Activated T-cell treated with anti-CD3 and anti-CD28 coated beads for 48 hours (primary cell): ENCODE results near the gene TMF1.

Experiments used
- DNase-seq: peaks from one replicate; pipeline ENCODE4 v3.0.0-alpha.2; 2020; ENCODE audit warnings: low read depth

The TMF1 gene

GRCh38 chr3:69014022-69014580 lies 38.0 kb downstream of the TMF1 start:
- DNase-seq: no peak

DNA sequence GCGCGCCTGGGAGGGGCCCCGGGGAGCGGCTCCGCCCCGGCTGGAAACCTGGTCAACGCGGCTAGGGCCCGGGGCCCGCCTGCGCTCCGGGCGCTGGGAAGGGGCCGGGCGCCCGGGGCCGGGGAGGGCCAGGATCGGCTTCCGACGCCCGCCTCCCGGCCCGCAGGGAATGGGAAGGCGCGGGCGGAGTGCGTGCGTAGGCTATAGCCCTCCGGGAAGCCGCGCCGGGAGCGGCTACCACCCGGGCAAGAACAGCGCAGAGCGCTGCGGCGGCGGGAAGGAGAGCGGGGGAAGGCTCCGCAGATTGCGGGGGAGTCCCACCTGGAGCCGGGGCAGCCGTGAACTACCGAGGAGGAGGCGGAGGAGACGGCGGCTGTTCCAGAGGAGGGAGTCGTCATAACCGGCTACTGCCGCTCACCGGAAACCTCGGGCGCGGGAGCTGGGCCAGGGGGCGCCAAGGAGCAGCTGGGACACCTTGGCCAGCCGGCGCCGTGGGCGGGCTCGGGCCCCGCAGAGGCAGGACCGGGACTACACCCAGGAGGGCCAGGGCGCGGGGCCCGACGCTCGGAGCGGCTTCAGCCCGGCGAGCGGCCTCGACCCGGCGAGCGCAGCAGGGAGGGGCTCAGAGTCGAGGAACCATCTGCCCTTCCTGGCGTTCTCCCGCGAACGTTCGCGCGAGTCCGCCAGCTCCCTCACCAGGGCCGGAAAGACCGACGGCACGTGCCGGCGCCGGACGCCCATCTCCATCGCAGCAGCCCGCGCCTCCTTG lies 38.7 kb downstream of the TMF1 start, which contains the start of gene EOGT:
Gene EOGT, minus strand, starts transcription at position 432 of the 769 bp plus-strand sequence. CDS start 3,838 bp downstream, outside the sequence.
- peak; percentile 81 for DNase-seq

DNA sequence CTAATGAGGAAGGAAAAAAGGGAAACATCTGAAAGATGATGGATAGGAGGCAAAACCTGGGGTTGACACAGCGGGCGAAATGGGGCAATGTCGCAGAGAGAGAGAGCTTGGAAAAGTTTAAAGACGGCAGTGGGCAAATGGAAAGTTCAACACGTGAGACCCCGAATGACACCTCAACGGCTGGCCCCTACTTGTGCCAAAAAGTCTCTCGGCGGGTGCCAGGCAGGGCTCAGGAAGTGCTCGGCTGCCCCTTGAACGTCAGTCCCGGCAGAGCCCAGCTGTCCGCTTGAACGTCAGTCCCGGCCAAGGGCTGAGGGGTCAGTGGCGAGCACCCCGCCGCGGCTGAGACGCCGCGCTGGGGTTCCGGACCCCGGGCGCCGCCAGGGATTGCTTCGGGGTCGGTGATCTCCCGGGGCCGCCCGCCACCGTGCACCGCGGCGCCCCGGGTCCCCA lies 39.3 kb downstream of the TMF1 start:
- DNase-seq: peak; percentile 31

- no peak for DNase-seq
Observed at GRCh38 chr3:69012100-69012799, 39.9 kb downstream of the TMF1 start.

DNA sequence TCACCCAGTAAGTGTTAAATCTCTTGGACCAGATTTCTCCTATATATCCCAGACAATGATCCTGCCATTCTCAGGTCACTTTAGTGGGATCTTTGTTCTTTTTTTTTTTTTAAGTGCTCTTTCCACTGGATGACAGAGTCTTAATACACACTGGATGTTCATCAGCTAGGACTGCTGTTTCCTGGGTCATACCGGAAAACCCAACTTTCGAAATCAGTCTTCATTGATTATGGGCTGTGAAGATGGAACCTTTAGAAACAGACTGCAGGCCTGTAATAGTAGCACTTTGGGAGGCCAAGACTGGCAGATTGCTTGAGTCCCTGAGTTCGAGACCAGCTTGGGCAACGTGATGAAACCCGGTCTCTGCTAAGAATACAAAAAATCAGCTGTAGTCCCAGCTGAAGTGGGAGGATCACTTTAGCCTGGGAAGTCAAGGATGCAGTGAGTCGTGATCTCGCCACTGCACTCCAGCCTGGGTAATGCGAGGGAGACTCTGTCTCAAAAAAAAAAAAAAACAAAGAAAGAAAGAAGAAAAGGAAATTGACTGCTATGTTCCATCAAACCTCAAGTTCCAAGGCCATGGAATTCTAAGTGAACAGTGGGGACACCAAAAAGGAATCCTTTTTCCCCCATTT lies 40.9 kb downstream of the TMF1 start:
- DNase-seq: no peak

GRCh38 chr3:69009559-69010410 lies 42.3 kb downstream of the TMF1 start:
- DNase-seq: no peak

GRCh38 chr3:69008980-69009379 lies 43.2 kb downstream of the TMF1 start:
- no peak for DNase-seq

- DNase-seq: no peak
Observed at GRCh38 chr3:69005791-69006482, 46.2 kb downstream of the TMF1 start.

DNA sequence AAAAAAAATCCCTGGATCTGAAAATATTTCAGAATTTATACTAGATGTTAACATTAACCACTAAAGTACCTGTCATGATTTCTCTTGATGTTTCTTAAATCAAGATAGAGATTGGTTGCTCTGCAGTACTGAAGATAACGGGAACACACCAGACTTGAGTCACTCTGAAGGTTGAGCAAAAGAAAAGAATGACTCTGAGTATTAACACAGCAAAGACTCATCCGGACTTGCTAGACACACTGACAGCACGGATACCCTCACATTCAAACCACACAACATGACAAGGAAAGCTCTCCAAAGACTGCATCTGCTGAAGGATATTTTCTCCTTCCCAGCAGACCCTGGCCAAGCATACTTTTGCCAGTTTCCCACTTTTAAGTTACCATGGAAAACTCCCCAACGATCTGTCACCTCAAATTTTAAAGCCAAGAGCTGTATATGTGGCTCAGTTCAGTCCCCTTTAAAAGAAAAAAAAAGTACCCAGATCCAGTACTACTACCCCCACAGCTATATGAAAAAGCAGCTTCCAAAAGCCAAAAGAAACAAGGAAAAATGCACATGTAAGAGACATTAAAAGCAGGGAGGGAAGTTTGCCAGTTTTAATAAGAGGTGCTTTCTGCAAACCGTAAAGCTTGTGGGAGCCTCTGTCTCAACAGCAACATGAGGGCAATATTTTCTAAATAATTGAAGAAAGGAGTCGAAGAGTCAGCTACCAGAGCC lies 46.9 kb downstream of the TMF1 start:
- DNase-seq: no peak

DNA sequence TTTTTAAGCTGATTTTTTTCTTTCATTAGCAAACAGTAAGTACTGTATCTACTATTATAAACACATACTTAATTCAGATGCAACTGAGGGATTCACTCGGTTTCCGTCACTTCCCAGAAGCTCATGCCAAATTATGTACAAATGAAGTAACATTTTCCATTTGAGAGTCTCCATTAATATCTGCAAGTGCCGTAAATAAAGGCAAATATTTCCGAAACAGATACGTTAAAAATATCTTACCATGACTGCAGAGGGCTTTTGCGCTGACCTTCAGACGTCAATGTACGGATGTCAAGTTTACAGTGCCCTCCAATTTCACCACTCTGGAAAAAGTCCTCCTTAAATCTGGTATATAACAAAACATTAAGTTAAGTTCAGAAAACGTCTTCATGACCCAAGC lies 48.0 kb downstream of the TMF1 start:
- DNase-seq: no peak

- DNase-seq: no peak
Observed at GRCh38 chr3:68999605-69000004, 52.5 kb downstream of the TMF1 start.

- no peak for DNase-seq
Observed at GRCh38 chr3:68999158-68999557, 53.0 kb downstream of the TMF1 start.

DNA sequence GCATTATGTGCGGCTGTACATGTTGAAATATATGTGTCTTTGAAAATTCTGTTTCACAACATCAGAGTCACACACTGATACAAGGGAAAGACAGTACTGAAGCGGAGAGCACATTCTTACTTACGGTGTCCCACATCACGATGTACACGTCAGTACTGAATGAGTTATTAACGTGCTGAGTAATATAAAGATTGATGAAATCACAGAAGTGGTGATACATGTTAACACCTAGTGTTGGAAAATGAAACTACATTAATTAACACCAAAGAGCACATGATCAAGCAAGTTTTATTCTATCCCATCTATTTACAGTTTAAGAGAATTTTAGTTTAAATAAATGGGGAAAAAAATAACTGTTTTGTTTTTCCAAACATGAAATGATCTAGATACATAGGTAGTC lies 54.2 kb downstream of the TMF1 start:
- DNase-seq: no peak

DNA sequence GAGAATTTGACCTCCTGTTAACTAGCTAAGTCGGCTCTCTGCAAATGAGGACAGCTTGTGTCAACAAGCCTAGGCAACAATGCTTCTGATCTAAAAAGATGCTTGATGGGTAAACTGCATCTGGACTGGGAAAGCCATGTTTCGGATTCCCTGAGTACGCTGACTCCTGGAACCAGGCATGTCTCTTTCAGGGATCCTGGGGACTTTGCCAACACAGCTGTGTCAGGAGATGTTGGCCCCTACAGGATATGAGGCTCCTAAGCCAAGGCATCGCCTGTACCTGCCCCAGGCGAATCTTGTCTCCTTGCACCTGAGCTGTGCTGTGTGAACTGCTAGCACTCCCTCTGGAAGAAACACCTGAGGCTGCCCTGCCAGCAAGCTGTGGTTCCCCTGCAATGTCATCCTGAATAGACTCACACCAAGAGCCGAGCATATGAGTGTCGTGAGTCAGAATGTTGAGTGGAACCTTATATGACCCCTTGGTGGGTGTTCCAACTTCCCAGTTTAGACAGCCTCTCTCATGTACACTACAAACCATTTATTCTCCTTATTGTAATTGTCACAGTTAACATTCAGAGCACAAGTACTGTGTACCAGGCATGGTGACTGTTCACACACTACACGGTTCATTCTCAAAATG lies 55.7 kb downstream of the TMF1 start:
- no peak for DNase-seq

DNA sequence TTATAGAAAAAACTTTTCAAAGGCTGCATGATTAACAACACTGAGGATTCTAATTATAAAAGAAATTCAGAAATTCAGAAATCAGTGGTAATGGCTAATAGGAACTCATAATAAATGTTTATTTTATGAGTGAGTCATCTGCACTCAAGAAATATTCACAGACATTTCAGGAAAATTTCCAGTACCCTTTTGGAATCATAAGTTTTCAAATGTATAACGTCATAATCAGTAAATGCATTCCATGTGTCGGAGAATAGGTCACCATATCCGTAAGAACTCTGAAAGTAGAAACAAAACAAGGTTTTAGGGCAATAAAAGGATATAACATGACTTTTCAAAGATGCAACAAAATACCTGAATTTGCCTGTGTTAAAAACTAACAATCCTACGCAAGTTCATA lies 63.4 kb downstream of the TMF1 start:
- DNase-seq: no peak

GRCh38 chr3:68987322-68987721 lies 64.8 kb downstream of the TMF1 start:
- no peak for DNase-seq

DNA sequence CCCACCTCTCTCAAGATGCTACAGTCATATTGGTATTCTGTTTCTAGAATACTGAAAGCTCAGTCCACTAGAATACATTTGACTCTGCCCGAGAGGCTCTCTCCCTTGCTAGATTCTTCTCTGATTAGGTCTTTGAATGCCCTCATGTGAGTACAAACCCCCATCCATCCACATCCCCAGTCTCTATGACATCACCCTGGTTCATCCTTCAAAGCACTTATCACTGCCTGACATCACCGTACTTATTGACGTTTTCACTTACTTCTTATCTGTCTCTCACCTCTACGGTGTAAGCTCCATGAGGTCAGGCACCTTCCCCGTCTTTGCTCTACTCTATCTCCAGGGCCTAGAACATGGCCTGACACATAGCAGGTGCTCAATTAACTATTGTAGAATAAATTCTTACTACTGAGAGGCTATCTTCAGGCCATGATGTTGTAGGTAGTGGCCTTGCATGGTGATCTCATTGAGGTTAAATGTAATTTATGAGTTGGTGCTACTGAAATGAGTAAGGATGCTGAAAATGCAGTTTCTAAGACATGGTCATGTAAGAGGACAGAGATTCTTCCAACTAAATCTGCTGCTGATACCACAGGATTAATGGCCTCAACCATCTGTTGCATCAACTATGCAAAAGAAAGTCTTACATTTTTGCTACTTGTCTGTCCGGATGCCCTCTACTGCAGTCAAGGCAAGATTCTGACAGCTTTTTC lies 65.5 kb downstream of the TMF1 start:
- DNase-seq: no peak

GRCh38 chr3:68985146-68985790 lies 66.9 kb downstream of the TMF1 start:
- no peak for DNase-seq
